Naive thymus-derived CD8-positive, alpha-beta T cell (primary cell): ENCODE measurements around the gene WNT3. TPM values are rescaled to one million over a fixed set of nuclear protein-coding genes. Genes with fewer than 3 reads are reported as not detected.
"Not testable (repeated sequence)": the region's sequence is repeated elsewhere in the genome, so short reads cannot be mapped to it uniquely, and the experiment has no call there.

Experiments used
- ATAC-seq, 2 donors: fragments of 150-1000 bp; cut with Tn5 transposase in 1 of 2; sonication (Bioruptor Pico), chemical (Tn5 transposase) in 1 of 2; 1 replicate in 1 of 2; 2 replicates in 1 of 2; pipeline ENCODE4 v1.10.0; 2021; ENCODE audit warnings: mild to moderate bottlenecking in 2 of 2, moderate library complexity in 2 of 2
- POLR2A ChIA-PET: fragments of 350-600 bp; sonication (Branson Sonifier 250); formaldehyde crosslinking; loops from one replicate; lab custom pipeline; 2021; ENCODE audit warnings: antibody characterized with exemption; lab: Charles Lee
- DNase-seq, 10 donors: peaks; one replicate each; pipeline versions ENCODE4 v3.0.0 to v3.0.0-alpha.2; 2020 to 2022
- H3K27ac Mint-ChIP-seq, 10 donors: one replicate each; pipeline ENCODE4 v1.8.0; 2020 to 2022; ENCODE audit warnings: mild to moderate bottlenecking in 10 of 10, mixed read lengths in 10 of 10, moderate library complexity in 4 of 10, inconsistent platforms in 1 of 10
- H3K27me3 Mint-ChIP-seq, 5 donors: one replicate each; pipeline ENCODE4 v1.8.0; 2021 to 2022; ENCODE audit warnings: mixed read lengths in 5 of 5
- H3K36me3 Mint-ChIP-seq, 3 donors: one replicate each; pipeline ENCODE4 v1.8.0; 2020 to 2022; ENCODE audit warnings: mixed read lengths in 3 of 3, mild to moderate bottlenecking in 2 of 3, inconsistent platforms in 1 of 3
- H3K4me1 Mint-ChIP-seq, 4 donors: one replicate each; pipeline ENCODE4 v1.8.0; 2021 to 2022; ENCODE audit warnings: mixed read lengths in 4 of 4
- H3K4me3 Mint-ChIP-seq, 10 donors: one replicate each; pipeline ENCODE4 v1.8.0; 2020 to 2022; ENCODE audit warnings: mild to moderate bottlenecking in 10 of 10, mixed read lengths in 10 of 10, moderate library complexity in 6 of 10, inconsistent platforms in 1 of 10
- H3K9me3 Mint-ChIP-seq, 9 donors: one replicate each; pipeline ENCODE4 v1.8.0; 2020 to 2022; ENCODE audit warnings: mixed read lengths in 9 of 9, mild to moderate bottlenecking in 3 of 9, inconsistent platforms in 1 of 9, moderate library complexity in 1 of 9
- polyA plus RNA-seq, 3 donors: library from polyadenylated mRNA; unstranded; fragments of 300-500 nt; fragmentation: Illumina TruSeq; gene quantifications; one replicate each; pipeline ENCODE4 v1.2.3, GENCODE V29; 2021
- total RNA-seq, 8 experiments: library from RNA in 2 of 8; stranded (reverse) in 2 of 8; gene quantifications; one replicate each; pipeline ENCODE4 v1.2.3 and lab custom pipeline; 2021 to 2026

The WNT3 gene
- total and polyA plus RNA-seq, 5 experiments from 2014 or later = not detected

DNA sequence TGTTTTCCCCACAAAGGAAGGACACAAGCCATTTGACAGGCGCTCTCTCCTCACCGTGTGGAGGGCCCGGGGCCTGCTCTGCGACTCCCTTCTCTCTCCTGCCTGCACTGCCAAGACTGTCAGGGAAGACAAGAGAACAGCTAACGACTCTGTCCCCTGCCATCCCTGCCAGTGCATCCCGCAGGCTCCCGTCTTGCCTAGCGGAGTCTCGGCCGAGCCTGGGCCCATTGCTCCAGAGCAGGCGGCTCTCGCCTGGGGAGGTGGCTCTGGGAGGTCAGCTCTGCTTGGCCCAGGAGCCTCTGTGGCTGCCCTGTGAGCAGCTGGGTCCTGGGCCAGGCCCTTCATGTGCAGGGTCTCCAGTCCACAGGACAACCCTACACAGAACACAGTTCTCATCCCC is 53.0 kb downstream of the WNT3 start:
- no peak for DNase-seq
- Mint-ChIP-seq H3K9me3 (no peaks in the 10 kb centered on the region), H3K27me3 (peaks cover 0 to 10% (median 0%) of the 10 kb centered on the region in 5 donors), H3K27ac (no peak overlapping the region), H3K4me1 (peaks cover 0 to 8% (median 5%) of the 10 kb centered on the region in 4 donors), H3K4me3 (no peak overlapping the region), H3K36me3 (no peaks in the 10 kb centered on the region)
- POLR2A ChIA-PET = no interaction called here
- ATAC-seq = no peak

DNA sequence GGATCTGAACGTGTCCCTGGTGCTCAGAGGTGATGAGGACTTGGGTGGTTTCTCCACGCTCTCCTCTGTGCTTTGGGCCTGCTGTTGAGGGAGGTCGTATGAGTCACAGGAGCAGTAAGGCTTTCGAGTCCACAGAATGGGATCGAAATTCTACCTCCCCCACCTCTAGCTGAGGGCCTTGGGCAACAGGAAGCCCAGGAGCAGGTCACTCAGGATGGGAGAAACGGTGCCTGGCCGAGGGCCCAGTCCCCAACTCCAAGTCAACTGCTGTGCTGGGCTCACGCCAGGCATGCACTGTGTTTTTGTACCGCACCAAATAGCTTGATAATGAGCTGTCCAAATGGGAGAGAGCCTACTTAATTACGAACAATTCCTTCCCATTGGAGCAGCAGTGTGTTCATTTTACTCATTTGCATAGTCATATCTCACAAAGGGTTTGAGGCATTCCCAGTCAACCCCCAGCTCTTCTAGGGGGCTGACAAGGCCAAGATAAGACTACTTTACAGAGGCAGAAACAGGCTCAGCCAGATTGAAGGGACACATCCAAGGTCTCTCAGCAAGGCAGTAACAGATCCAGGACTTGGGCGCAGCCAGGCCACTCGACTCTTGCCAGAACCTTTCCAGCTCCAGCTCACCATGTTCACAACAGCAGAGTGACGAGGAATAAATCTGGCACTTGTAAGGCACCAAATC is 53.6 kb downstream of the WNT3 start:
- no peak for DNase-seq
- POLR2A ChIA-PET = no interaction called here
- no peak for ATAC-seq
- peaks cover 0 to 4% (median 0%) of the 10 kb centered on the region in 5 donors for H3K27me3 Mint-ChIP-seq
- no peaks in the 10 kb centered on the region for H3K36me3 Mint-ChIP-seq
- H3K4me3 Mint-ChIP-seq = no peak overlapping the region
- no peak overlapping the region for H3K27ac Mint-ChIP-seq
- peaks cover 0 to 2% (median under 1%) of the 10 kb centered on the region in 4 donors for H3K4me1 Mint-ChIP-seq
- no peaks in the 10 kb centered on the region for H3K9me3 Mint-ChIP-seq

DNA sequence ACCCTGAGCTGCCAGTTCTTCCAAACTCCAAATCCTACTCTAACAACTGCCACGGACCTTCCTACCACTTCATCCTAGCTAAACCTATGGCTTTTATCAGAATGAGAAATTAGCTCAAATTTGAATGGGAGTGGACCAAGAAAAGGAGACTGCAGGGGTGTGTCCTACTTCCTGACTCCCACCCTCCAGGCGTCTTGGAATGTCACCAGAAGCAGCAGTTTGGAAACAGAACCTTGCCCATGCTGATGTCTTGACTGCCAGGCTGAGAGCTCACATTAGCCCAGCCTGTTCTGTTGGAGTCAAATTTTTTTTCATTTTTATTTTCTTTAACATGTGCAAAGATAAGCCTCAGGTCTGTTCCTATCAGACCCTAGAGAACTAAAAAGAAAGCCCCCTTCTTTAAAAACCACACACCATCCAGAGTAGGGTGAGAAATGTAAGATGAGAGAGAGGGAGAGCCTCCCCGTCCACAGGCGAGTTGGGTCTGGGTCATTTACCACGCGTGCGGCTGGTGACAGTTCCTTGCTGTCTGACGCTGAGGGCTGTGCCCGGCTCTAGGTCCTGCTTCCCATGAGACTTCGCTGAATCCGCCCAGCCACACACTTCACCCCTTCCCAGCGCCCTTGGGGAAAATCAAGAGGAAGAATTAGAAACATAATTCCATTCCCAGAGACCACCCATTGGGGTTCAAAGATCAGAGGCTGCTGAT is 54.3 kb downstream of the WNT3 start:
- H3K27ac Mint-ChIP-seq = peak overlapping the region in 1 of 10 donors; percentile 19
- no peaks in the 10 kb centered on the region for H3K27me3 Mint-ChIP-seq
- H3K9me3 Mint-ChIP-seq = no peaks in the 10 kb centered on the region
- H3K4me3 Mint-ChIP-seq = no peak overlapping the region
- POLR2A ChIA-PET = no interaction called here
- ATAC-seq (no peak), DNase-seq (no peak)
- H3K4me1 Mint-ChIP-seq = no peaks in the 10 kb centered on the region
- peaks cover 0 to 6% (median 3%) of the 10 kb centered on the region in 3 donors for H3K36me3 Mint-ChIP-seq

DNA sequence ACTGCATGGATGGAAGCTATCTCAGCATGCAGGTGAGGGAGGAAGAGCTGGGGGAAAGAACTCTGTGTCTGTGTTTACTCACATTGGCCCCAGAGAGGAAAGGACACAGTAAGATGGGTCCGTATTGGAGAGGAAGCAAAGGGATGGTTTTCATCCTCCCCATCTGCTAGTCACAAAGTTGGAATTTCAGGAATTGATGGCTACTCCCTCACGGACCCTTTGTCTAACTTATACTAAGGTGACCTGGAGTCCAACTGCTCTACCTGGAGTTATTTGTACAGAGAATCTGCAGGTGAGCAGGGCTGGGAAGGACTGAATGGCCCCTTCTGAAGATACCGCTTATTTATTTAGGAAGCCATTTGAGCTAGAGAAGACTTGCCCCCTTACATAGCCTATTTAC is 55.1 kb downstream of the WNT3 start:
- ATAC-seq = no peak
- Mint-ChIP-seq H3K4me3 (no peak overlapping the region), H3K4me1 (no peaks in the 10 kb centered on the region), H3K36me3 (peaks cover 0 to 13% (median 3%) of the 10 kb centered on the region in 3 donors), H3K27me3 (no peaks in the 10 kb centered on the region), H3K9me3 (no peaks in the 10 kb centered on the region), H3K27ac (no peak overlapping the region)
- POLR2A ChIA-PET = no interaction called here
- no peak for DNase-seq

DNA sequence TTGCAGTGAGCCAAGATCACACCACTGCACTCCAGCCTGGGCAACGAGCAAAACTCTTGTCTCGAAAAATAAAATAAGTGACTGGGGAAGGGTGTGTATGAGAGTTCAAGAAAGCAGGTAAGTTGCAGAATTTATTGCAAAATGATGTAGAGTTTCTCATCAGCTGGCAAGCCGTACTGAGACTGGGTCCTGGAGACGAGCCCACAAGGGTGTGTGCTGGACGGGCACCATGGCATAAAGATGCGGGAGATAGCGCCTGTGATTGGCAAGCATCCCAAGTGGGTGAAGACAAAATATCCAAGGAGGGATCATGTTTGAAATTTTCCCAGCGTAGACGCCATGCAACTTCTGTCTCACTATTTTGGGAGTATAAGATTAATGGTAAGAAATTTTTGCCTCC is 59.4 kb downstream of the WNT3 start:
- Mint-ChIP-seq H3K9me3 (no peaks in the 10 kb centered on the region), H3K27ac (no peak overlapping the region), H3K27me3 (no peaks in the 10 kb centered on the region), H3K36me3 (peaks cover 8 to 50% (median 17%) of the 10 kb centered on the region in 3 donors), H3K4me3 (no peak overlapping the region), H3K4me1 (no peaks in the 10 kb centered on the region)
- POLR2A ChIA-PET = interaction anchor here (0.6 kb wide), 1 partner anchor 170 kb away, joined by 3 read pairs; no protein-coding TSS in a partner anchor
- ATAC-seq = no peak
- no peak for DNase-seq

DNA sequence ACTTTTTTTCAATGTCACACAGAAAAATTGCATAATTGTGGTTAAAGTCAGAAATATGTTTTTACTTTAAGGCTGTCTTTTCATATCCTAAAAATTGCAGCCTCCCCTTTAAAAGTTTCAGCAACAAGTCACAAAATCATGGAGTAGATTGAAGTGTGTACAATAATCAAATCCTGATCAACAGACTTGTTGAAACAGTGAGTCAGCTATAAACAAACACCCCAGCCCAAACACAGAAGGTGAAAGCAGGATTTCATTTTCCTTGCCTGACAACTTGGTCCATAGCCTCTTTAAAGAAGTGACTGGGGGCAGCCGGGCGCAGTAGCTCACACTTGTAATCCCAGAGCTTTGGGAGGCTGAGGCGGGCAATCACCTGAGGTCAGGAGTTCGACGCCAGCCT is 59.9 kb downstream of the WNT3 start:
- ATAC-seq (no peak), DNase-seq (no peak)
- Mint-ChIP-seq H3K4me1 (no peaks in the 10 kb centered on the region), H3K36me3 (peaks cover 8 to 56% (median 17%) of the 10 kb centered on the region in 3 donors), H3K4me3 (no peak overlapping the region), H3K9me3 (no peaks in the 10 kb centered on the region), H3K27me3 (no peaks in the 10 kb centered on the region), H3K27ac (no peak overlapping the region)
- POLR2A ChIA-PET = no interaction called here

DNA sequence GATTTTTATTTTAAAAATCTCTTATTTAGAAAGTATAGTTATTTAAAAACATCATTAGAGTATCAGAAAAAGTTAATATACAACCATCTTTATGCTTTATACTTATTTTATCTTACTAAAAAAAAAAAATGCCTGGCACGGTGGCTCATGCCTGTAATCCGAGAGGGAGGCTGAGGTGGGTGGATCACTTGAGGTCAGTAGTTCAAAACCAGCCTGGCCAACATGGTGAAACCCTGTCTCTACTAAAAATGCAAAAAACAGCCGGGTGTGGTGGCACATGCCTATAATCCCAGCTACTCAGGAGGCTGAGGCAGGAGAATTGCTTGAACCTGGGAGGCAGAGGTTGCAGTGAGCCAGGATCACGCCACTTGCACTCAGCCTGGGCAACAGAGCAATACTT is 60.9 kb downstream of the WNT3 start:
- H3K27me3 Mint-ChIP-seq, H3K27ac Mint-ChIP-seq, H3K9me3 Mint-ChIP-seq, H3K4me1 Mint-ChIP-seq, ATAC-seq, DNase-seq, H3K4me3 Mint-ChIP-seq: not testable (repeated sequence)
- H3K36me3 Mint-ChIP-seq = peaks cover 8 to 64% (median 17%) of the 10 kb centered on the region in 3 donors
- POLR2A ChIA-PET = interaction anchor here (0.6 kb wide), 1 partner anchor 11 kb away, joined by 6 read pairs; no protein-coding TSS in a partner anchor

DNA sequence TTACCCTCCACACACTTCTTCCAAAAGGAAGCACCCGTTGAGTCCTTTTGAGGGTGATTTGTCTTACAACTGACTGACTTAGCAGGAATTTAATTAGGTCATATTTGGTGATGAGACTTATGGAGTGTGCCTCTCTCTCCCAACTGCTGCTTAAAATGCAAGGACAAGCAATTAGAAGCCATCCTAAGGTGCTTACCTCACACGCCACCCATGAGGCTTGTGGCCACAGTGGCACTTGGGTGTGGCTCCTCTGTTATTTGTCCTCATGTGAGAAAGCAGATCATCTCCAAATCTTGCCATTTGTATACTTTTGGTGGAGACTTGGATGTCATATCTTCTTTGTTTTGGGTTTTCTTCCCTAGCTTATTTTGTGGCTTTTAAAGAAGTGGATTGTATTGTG is 61.6 kb downstream of the WNT3 start:
- no peak for ATAC-seq
- POLR2A ChIA-PET = no interaction called here
- no peak overlapping the region for H3K27ac Mint-ChIP-seq

DNA sequence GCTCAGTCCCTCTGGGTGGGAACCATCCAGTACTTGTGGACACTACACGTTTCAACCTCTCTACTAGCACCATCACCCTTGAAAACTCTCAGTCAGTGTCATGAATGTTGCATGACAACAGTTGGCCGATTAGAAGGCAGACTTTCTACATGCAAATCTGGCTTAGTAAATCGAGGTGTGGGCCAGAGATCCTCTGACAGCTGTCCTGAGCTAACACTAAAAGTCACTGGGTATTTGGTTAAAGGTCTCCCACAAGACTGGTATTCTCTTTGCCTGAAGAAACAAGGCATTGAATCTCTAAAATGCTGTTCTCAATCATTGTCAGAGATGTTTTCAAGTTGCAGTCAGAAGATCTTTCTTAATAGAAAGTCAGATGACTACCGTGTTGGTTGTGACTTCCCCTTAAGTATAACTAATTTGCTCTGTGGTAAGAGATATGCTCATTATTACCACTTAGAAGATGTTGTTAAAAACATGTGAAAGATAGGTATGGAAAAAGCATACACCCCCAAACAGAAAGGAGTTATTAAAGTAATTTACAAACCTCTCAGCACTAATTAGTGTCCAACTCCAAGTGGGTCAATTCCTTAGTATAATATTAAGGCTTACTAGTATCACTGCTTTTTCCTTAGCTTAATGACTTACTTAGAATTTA is 62.3 kb downstream of the WNT3 start:
- H3K9me3 Mint-ChIP-seq = no peaks in the 10 kb centered on the region
- no peak for ATAC-seq
- POLR2A ChIA-PET = no interaction called here

More for the DNA sequence above, 61.6 kb downstream of the WNT3 start:
- no peaks in the 10 kb centered on the region for H3K4me1 Mint-ChIP-seq
- H3K36me3 Mint-ChIP-seq = peaks cover 8 to 70% (median 18%) of the 10 kb centered on the region in 3 donors
- H3K9me3 Mint-ChIP-seq = no peaks in the 10 kb centered on the region
- DNase-seq = no peak
- no peaks in the 10 kb centered on the region for H3K27me3 Mint-ChIP-seq
- H3K4me3 Mint-ChIP-seq = no peak overlapping the region

DNA sequence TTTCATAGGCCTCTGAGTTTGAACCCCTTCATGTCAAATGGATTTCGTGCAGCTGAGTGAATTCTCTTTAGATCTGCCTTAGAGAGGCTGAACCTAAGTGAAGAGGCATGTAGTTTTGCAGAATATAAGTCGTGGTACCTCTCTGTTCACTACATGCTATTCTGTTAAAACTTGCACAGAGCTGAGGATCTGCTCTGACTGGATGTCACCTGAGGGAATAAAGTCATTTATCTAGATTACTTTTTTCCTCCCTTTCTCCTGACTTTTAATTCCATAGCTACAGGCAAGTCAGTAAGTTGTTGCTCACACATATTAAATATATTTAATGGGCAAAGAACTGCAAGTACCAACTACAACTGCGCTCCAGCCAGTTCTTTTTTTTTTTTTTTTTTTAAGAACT is 64.7 kb downstream of the WNT3 start:
- H3K36me3 Mint-ChIP-seq = peaks cover 8 to 83% (median 22%) of the 10 kb centered on the region in 3 donors
- no peaks in the 10 kb centered on the region for H3K9me3 Mint-ChIP-seq
- no peak overlapping the region for H3K4me3 Mint-ChIP-seq
- H3K27me3 Mint-ChIP-seq = no peaks in the 10 kb centered on the region
- no peak for DNase-seq
- POLR2A ChIA-PET = no interaction called here
- no peak overlapping the region for H3K27ac Mint-ChIP-seq
- peaks cover 0 to 3% (median 0%) of the 10 kb centered on the region in 4 donors for H3K4me1 Mint-ChIP-seq
- ATAC-seq = no peak

More for the DNA sequence above, 62.3 kb downstream of the WNT3 start:
- Mint-ChIP-seq H3K27me3 (no peaks in the 10 kb centered on the region), H3K4me1 (no peaks in the 10 kb centered on the region), H3K4me3 (no peak overlapping the region), H3K36me3 (peaks cover 8 to 75% (median 21%) of the 10 kb centered on the region in 3 donors), H3K27ac (no peak overlapping the region)
- no peak for DNase-seq

DNA sequence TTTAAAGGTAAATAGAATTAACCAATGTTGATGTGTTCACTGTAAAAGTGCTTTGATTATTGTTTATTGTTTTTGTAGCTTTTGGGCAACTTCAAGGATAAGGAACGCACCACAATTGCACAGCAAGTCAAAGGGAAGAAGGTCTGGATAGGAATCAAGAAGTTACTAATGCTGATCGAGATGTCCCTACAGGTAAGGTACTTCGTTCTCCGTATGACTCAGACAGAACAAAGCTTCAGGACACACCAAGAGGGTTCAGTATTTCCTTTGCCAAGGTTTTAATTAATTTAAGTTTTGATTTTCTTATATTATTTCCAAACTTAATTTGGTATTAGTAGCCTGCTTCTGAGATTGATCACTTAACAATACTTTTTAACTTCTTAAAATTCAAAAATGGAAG is 67.1 kb downstream of the WNT3 start:
- Mint-ChIP-seq H3K4me3 (no peak overlapping the region), H3K36me3 (peaks cover 8 to 83% (median 18%) of the 10 kb centered on the region in 3 donors), H3K9me3 (no peaks in the 10 kb centered on the region), H3K27ac (no peak overlapping the region), H3K27me3 (no peaks in the 10 kb centered on the region), H3K4me1 (peaks cover 0 to 8% (median under 1%) of the 10 kb centered on the region in 4 donors)
- ATAC-seq = no peak
- POLR2A ChIA-PET = no interaction called here
- no peak for DNase-seq

DNA sequence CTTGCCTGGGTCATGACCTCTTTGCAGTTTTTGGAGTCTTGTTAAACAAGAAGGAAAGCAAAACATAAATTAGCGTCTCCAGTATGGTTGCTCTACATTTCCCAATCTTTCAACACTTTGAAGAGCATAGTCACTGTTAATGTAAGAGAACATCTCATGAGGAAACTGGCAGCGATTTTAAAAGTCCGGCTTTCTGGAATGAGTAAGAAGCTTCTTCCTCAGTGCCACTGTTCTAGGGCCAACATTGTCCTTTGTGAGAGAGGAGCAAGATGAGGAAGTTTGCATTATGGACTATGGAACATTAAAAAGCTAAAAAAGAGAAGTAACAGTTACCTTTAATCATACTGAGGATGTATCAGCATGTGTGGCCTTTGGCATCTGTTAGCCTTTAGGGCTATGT is 73.1 kb downstream of the WNT3 start:
- POLR2A ChIA-PET = no interaction called here
- H3K36me3 Mint-ChIP-seq = peaks cover 0 to 60% (median 4%) of the 10 kb centered on the region in 3 donors
- peaks cover 0 to 12% (median 3%) of the 10 kb centered on the region in 4 donors for H3K4me1 Mint-ChIP-seq
- H3K9me3 Mint-ChIP-seq = no peaks in the 10 kb centered on the region
- DNase-seq = no peak
- no peak for ATAC-seq
- H3K27ac Mint-ChIP-seq = no peak overlapping the region
- no peaks in the 10 kb centered on the region for H3K27me3 Mint-ChIP-seq
- H3K4me3 Mint-ChIP-seq = no peak overlapping the region

DNA sequence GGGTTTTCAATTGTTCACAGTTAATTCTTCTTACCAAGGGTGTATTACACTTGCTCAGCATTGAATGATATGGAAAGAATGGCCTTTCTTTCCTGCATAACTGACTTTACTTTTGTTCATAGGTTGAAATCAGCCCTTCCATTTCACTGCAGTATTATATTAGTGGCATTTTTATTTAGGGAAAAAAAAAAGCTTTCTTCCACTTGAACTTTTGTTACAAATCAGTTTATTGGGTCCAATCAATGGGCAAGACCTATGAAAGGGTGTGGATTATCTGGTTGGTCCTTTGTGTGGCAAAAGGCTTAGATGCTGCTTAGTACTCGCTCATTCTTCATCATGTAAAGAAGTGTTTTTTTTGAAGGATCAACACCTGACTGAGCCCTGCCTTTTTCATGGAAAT is 74.1 kb downstream of the WNT3 start:
- ATAC-seq (no peak), DNase-seq (no peak)
- Mint-ChIP-seq H3K27me3 (no peaks in the 10 kb centered on the region), H3K9me3 (no peaks in the 10 kb centered on the region), H3K27ac (no peak overlapping the region), H3K36me3 (peaks cover 2 to 57% (median 4%) of the 10 kb centered on the region in 3 donors), H3K4me1 (peaks cover 0 to 12% (median 3%) of the 10 kb centered on the region in 4 donors), H3K4me3 (no peak overlapping the region)
- POLR2A ChIA-PET = no interaction called here
